ENCODE measurements around the gene QTRT2. TPM values are rescaled to one million over a fixed set of nuclear protein-coding genes. Genes with fewer than 3 reads are reported as not detected.

The QTRT2 gene
- total and polyA plus RNA-seq, 2 experiments from 2014 or later, result 8.7 to 12.3 TPM

GRCh38 chr3:114128231-114128630, 71.7 kb downstream of the QTRT2 start:
- Histone ChIP-seq H3K27ac (no peak overlapping the region), H3K27me3 (no peaks in the 10 kb centered on the region), H3K36me3 (no peaks in the 10 kb centered on the region), H3K9me3 (ENCODE audit: low read depth) (no peaks in the 10 kb centered on the region), H3K4me3 (no peak overlapping the region), H3K4me1 (ENCODE audit: low read depth) (no peaks in the 10 kb centered on the region)
- TF ChIP-seq, protein P1, sequence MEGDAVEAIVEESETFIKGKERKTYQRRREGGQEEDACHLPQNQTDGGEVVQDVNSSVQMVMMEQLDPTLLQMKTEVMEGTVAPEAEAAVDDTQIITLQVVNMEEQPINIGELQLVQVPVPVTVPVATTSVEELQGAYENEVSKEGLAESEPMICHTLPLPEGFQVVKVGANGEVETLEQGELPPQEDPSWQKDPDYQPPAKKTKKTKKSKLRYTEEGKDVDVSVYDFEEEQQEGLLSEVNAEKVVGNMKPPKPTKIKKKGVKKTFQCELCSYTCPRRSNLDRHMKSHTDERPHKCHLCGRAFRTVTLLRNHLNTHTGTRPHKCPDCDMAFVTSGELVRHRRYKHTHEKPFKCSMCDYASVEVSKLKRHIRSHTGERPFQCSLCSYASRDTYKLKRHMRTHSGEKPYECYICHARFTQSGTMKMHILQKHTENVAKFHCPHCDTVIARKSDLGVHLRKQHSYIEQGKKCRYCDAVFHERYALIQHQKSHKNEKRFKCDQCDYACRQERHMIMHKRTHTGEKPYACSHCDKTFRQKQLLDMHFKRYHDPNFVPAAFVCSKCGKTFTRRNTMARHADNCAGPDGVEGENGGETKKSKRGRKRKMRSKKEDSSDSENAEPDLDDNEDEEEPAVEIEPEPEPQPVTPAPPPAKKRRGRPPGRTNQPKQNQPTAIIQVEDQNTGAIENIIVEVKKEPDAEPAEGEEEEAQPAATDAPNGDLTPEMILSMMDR (IDR thresholded peaks at IDR 0.05; ENCODE audit: low read depth, low read length), result no peak
- peak in 1 of 2 donors; percentile 45 for DNase-seq (ENCODE audit: low read depth in 1 of 2, low spot score in 1 of 2)

GRCh38 chr3:114128826-114129225, 72.3 kb downstream of the QTRT2 start:
- TF ChIP-seq, protein P1 (IDR thresholded peaks at IDR 0.05; ENCODE audit: low read depth, low read length), result no peak
- H3K4me1 ChIP-seq (ENCODE audit: low read depth), result no peaks in the 10 kb centered on the region

GRCh38 chr3:114132500-114132899, 76.0 kb downstream of the QTRT2 start:
- H3K9me3 ChIP-seq (ENCODE audit: low read depth), result no peaks in the 10 kb centered on the region
- no peaks in the 10 kb centered on the region for H3K4me1 ChIP-seq (ENCODE audit: low read depth)
- no peak for DNase-seq (ENCODE audit: low read depth in 1 of 2, low spot score in 1 of 2)
- no peaks in the 10 kb centered on the region for H3K27me3 ChIP-seq
- TF ChIP-seq, protein P1 (IDR thresholded peaks at IDR 0.05; ENCODE audit: low read depth, low read length), result no peak
- H3K27ac ChIP-seq, result no peak overlapping the region
- H3K4me3 ChIP-seq, result no peak overlapping the region
- H3K36me3 ChIP-seq, result no peaks in the 10 kb centered on the region

More at GRCh38 chr3:114128826-114129225, 72.3 kb downstream of the QTRT2 start:
- DNase-seq (ENCODE audit: low read depth in 1 of 2, low spot score in 1 of 2), result no peak
- Histone ChIP-seq H3K27me3 (no peaks in the 10 kb centered on the region), H3K27ac (no peak overlapping the region), H3K9me3 (ENCODE audit: low read depth) (no peaks in the 10 kb centered on the region), H3K4me3 (no peak overlapping the region), H3K36me3 (no peaks in the 10 kb centered on the region)

- Histone ChIP-seq H3K36me3 (no peaks in the 10 kb centered on the region), H3K27me3 (no peaks in the 10 kb centered on the region), H3K4me1 (ENCODE audit: low read depth) (no peaks in the 10 kb centered on the region), H3K4me3 (no peak overlapping the region), H3K27ac (no peak overlapping the region), H3K9me3 (ENCODE audit: low read depth) (no peaks in the 10 kb centered on the region)
- DNase-seq (ENCODE audit: low read depth in 1 of 2, low spot score in 1 of 2), result no peak
- TF ChIP-seq, protein P1 (IDR thresholded peaks at IDR 0.05; ENCODE audit: low read depth, low read length), result no peak
Measured at GRCh38 chr3:114133947-114134346, 77.4 kb downstream of the QTRT2 start.

Other genes with a start within 250 kb of the QTRT2 start
- gene GRAMD1C, start 217.9 kb upstream of the QTRT2 start, total RNA-seq, result 0.25 and 6.5 TPM in 2 replicates
- 0.31 and 3.0 TPM in 2 replicates for gene GRAMD1C, start 217.9 kb upstream of the QTRT2 start, polyA plus RNA-seq
- 8.7 and 9.1 TPM in 2 replicates for gene ZDHHC23, start 108.7 kb upstream of the QTRT2 start, total RNA-seq
- 2.9 and 7.9 TPM in 2 replicates for gene ZDHHC23, start 108.7 kb upstream of the QTRT2 start, polyA plus RNA-seq
- 2.7 and 5.4 TPM in 2 replicates for gene CCDC191, start 211 bp upstream of the QTRT2 start, total RNA-seq
- 5.3 and 9.0 TPM in 2 replicates for gene CCDC191, start 211 bp upstream of the QTRT2 start, polyA plus RNA-seq
- 0.51 TPM in 1 of 2 replicates, not detected in the other for gene DRD3, start 122.3 kb downstream of the QTRT2 start, total RNA-seq
- gene DRD3, start 122.3 kb downstream of the QTRT2 start, polyA plus RNA-seq, result not detected in 2 replicates
- not detected in 2 replicates for gene ZNF80, start 180.8 kb downstream of the QTRT2 start, total RNA-seq
- not detected in 2 replicates for gene ZNF80, start 180.8 kb downstream of the QTRT2 start, polyA plus RNA-seq
- not detected in 2 replicates for gene TIGIT, start 237.3 kb downstream of the QTRT2 start, total RNA-seq
- gene TIGIT, start 237.3 kb downstream of the QTRT2 start, polyA plus RNA-seq, result not detected in 2 replicates